T follicular helper cell (primary cell): ENCODE results near the gene ZNF567.

ENCODE experiments used
- DNase-seq: peaks from one replicate; pipeline ENCODE4 v3.0.0-alpha.2; 2020; ENCODE audit warnings: low read depth

Gene ZNF567

GRCh38 chr19:36750066-36750691, 62.8 kb downstream of the ZNF567 start:
- DNase-seq: no peak
